Loucy (cell line): ENCODE measurements around the gene CUBN.

Experiments used
- H2AFZ ChIP-seq: fragments of 200-600 bp; sonication (generic); 2 replicates; pipeline ENCODE4 v1.6.0; 2016; ENCODE audit warnings: antibody characterized with exemption, mild to moderate bottlenecking, low read length, moderate library complexity
- H3F3A ChIP-seq: fragments of 200-600 bp; 2 replicates; pipeline ENCODE4 v1.6.0; 2016; ENCODE audit warnings: antibody characterized with exemption, low read depth, mild to moderate bottlenecking
- H3K27me3 ChIP-seq: fragments of 200-600 bp; sonication (generic); 2 replicates; pipeline ENCODE4 v1.6.1; 2014; ENCODE audit warnings: low read length, mild to moderate bottlenecking; ENCODE audit not compliant: insufficient read depth, poor library complexity, severe bottlenecking
- H3K36me3 ChIP-seq: fragments of 200-600 bp; sonication (generic); 2 replicates; pipeline ENCODE4 v1.6.1; 2016; ENCODE audit warnings: low read length; ENCODE audit not compliant: insufficient read depth
- H3K4me1 ChIP-seq: fragments of 200-600 bp; sonication (generic); 2 replicates; pipeline ENCODE4 v1.5.1; 2014; ENCODE audit warnings: low read length, mild to moderate bottlenecking; ENCODE audit not compliant: insufficient read depth, poor library complexity, severe bottlenecking
- H3K4me2 ChIP-seq: fragments of 200-600 bp; sonication (generic); 2 replicates; pipeline ENCODE4 v1.6.0; 2014; ENCODE audit warnings: antibody characterized with exemption, low read length, low read depth, mild to moderate bottlenecking; ENCODE audit not compliant: poor library complexity, severe bottlenecking
- H3K4me3 ChIP-seq: fragments of 200-600 bp; sonication (generic); 2 replicates; pipeline ENCODE4 v1.5.1; 2014; ENCODE audit warnings: low read length, mild to moderate bottlenecking, mixed read lengths; ENCODE audit not compliant: poor library complexity, severe bottlenecking
- H3K79me2 ChIP-seq: fragments of 200-600 bp; sonication (generic); 2 replicates; pipeline ENCODE4 v1.6.1; 2014; ENCODE audit warnings: low read length; ENCODE audit not compliant: insufficient read depth
- H3K9ac ChIP-seq: fragments of 200-600 bp; sonication (generic); 2 replicates; pipeline ENCODE4 v1.6.0; 2014; ENCODE audit warnings: mild to moderate bottlenecking, low read depth, low read length, moderate library complexity; ENCODE audit not compliant: poor library complexity, severe bottlenecking
- H3K9me2 ChIP-seq: fragments of 200-600 bp; sonication (generic); replicated peaks from 2 replicates; pipeline ENCODE4 v1.6.1; 2016; ENCODE audit warnings: low read depth, low read length, mixed read lengths
- H3K9me3 ChIP-seq: fragments of 200-600 bp; sonication (generic); 2 replicates; pipeline ENCODE4 v1.6.1; 2014; ENCODE audit warnings: mild to moderate bottlenecking, antibody characterized with exemption, low read length, low read depth; ENCODE audit not compliant: insufficient read depth
- H4K20me1 ChIP-seq: fragments of 200-600 bp; sonication (generic); 2 replicates; pipeline ENCODE4 v1.6.0; 2014; ENCODE audit warnings: antibody characterized with exemption, low read length, mild to moderate bottlenecking; ENCODE audit not compliant: insufficient read depth, poor library complexity, severe bottlenecking
- CTCF ChIP-seq: fragments of 200-600 bp; sonication (generic); conservative IDR thresholded peaks from 2 replicates; pipeline ENCODE4 v1.5.1; 2014; ENCODE audit warnings: mild to moderate bottlenecking, antibody characterized with exemption, low read length
- EZH2phosphoT487 ChIP-seq: fragments of 200-600 bp; IDR thresholded peaks from 2 replicates; pipeline ENCODE4 v1.6.1; 2018; ENCODE audit warnings: antibody characterized with exemption, mild to moderate bottlenecking, moderate library complexity, borderline replicate concordance

CUBN gene

GRCh38 chr10:17046989-17047388 lies 82.6 kb downstream of the CUBN start:
- TF ChIP-seq CTCF (no peak), EZH2phosphoT487 (no peak)
- H3K9ac ChIP-seq: no peak overlapping the region

GRCh38 chr10:17043586-17043985 lies 86.0 kb downstream of the CUBN start:
- TF ChIP-seq CTCF (no peak), EZH2phosphoT487 (no peak)
- Histone ChIP-seq H3K36me3 (no peaks in the 10 kb centered on the region), H2AFZ (no peak overlapping the region), H3K4me1 (no peaks in the 10 kb centered on the region), H3K9me3 (no peaks in the 10 kb centered on the region), H3K9me2 (no peaks in the 10 kb centered on the region), H3F3A (no peaks in the 10 kb centered on the region), H3K79me2 (no peaks in the 10 kb centered on the region), H4K20me1 (no peaks in the 10 kb centered on the region), H3K4me2 (no peak overlapping the region), H3K4me3 (no peak overlapping the region), H3K27me3 (no peaks in the 10 kb centered on the region), H3K9ac (no peak overlapping the region)

More at GRCh38 chr10:17046989-17047388, 82.6 kb downstream of the CUBN start:
- no peak overlapping the region for H3K4me2 ChIP-seq
- no peaks in the 10 kb centered on the region for H3K9me2 ChIP-seq
- no peaks in the 10 kb centered on the region for H3F3A ChIP-seq
- no peak overlapping the region for H3K4me3 ChIP-seq
- no peaks in the 10 kb centered on the region for H3K27me3 ChIP-seq
- H3K79me2 ChIP-seq: no peaks in the 10 kb centered on the region
- H4K20me1 ChIP-seq: no peaks in the 10 kb centered on the region
- H3K9me3 ChIP-seq: 0 out of 2 replicates have a peak, but pooled peaks cover 4% of the 10 kb centered on the region
- no peak overlapping the region for H2AFZ ChIP-seq
- peaks cover 5% of the 10 kb centered on the region for H3K4me1 ChIP-seq
- H3K36me3 ChIP-seq: no peaks in the 10 kb centered on the region; the same call in 1 of the 2 replicates

- Histone ChIP-seq H4K20me1 (no peaks in the 10 kb centered on the region), H3K9me3 (no peaks in the 10 kb centered on the region), H3K9ac (no peak overlapping the region), H2AFZ (no peak overlapping the region), H3K4me2 (no peak overlapping the region), H3K79me2 (no peaks in the 10 kb centered on the region), H3K9me2 (no peaks in the 10 kb centered on the region), H3F3A (no peaks in the 10 kb centered on the region), H3K27me3 (no peaks in the 10 kb centered on the region), H3K4me1 (no peaks in the 10 kb centered on the region), H3K36me3 (no peaks in the 10 kb centered on the region), H3K4me3 (no peak overlapping the region)
- no peak for TF ChIP-seq EZH2phosphoT487
- no peak for TF ChIP-seq CTCF
Measured at GRCh38 chr10:17041626-17042520, 87.7 kb downstream of the CUBN start.
